H1 (cell line): Measurements from ENCODE around the gene ZBTB24.
"Not testable (repeated sequence)": the region's sequence is repeated elsewhere in the genome, so short reads cannot be mapped to it uniquely, and the experiment has no call there.

Experiments
- CEBPB ChIP-seq: IDR thresholded peaks from 2 replicates; pipeline ENCODE4 v1.6.1; 2012; ENCODE audit warnings: low read depth, low read length
- CREB1 ChIP-seq: IDR thresholded peaks from 2 replicates; pipeline ENCODE4 v1.6.1; 2012; ENCODE audit warnings: inconsistent platforms
- CTCF ChIP-seq, 3 experiments: IDR thresholded peaks; 1 replicate in 2 of 3; 2 replicates in 1 of 3; pipeline versions ENCODE4 v1.5.1 to v1.6.1; 2011; ENCODE audit warnings: low read length in 3 of 3, mild to moderate bottlenecking in 3 of 3, inconsistent platforms in 2 of 3, low read depth in 1 of 3, moderate library complexity in 1 of 3; ENCODE audit not compliant: insufficient read depth in 1 of 3; ENCODE audit errors: control extremely low read depth in 1 of 3
- EZH2 ChIP-seq: fragments of 200-600 bp; sonication (generic); IDR thresholded peaks from 2 replicates; pipeline ENCODE4 v1.7.1; 2012; ENCODE audit warnings: low read depth, mild to moderate bottlenecking, moderate library complexity, low read length, inconsistent platforms; ENCODE audit not compliant: severe bottlenecking
- MAFK ChIP-seq: IDR thresholded peaks from 2 replicates; pipeline ENCODE4 v1.6.1; 2012; ENCODE audit warnings: low read depth, mild to moderate bottlenecking, improper control_type of control experiment, low read length
- NRF1 ChIP-seq: IDR thresholded peaks from 2 replicates; pipeline ENCODE4 v1.6.1; 2011; ENCODE audit warnings: mild to moderate bottlenecking, low read depth, low read length, improper control_type of control experiment

- TF ChIP-seq CTCF (IDR thresholded peaks at IDR 0.05; ENCODE audit: control extremely low read depth in 1 of 3, insufficient read depth in 1 of 3, low read depth in 1 of 3, low read length in 3 of 3); MAFK; NRF1; CEBPB; CREB1; EZH2: not testable (repeated sequence)
These were observed 36.6 kb upstream of the ZBTB24 start for GRCh38 chr6:109519647-109520046.
